SK-N-SH (cell line): ENCODE data around the gene TRRAP.

Experiments
- FOSL2 ChIP-seq: IDR thresholded peaks from 2 replicates; pipeline ENCODE4 v1.4.0; 2012; ENCODE audit warnings: low read depth, mild to moderate bottlenecking, moderate library complexity, borderline replicate concordance
- FOXM1 ChIP-seq: IDR thresholded peaks from 2 replicates; pipeline ENCODE4 v1.4.0; 2012; ENCODE audit warnings: low read depth, mild to moderate bottlenecking
- POLR2AphosphoS5 ChIP-seq: IDR thresholded peaks from 2 replicates; pipeline ENCODE4 v1.6.1; 2012; ENCODE audit warnings: low read depth, low read length
- SIN3A ChIP-seq: IDR thresholded peaks from 2 replicates; pipeline ENCODE4 v1.6.1; 2012; ENCODE audit warnings: low read depth, mild to moderate bottlenecking, low read length, moderate library complexity, borderline replicate concordance
- TCF12 ChIP-seq: IDR thresholded peaks from 2 replicates; pipeline ENCODE4 v1.4.0; 2012
- TF ChIP-seq, protein P1 (sequence below): fragments of 200-600 bp; sonication (generic); IDR thresholded peaks from 2 replicates; pipeline ENCODE4 v1.6.1; 2017; ENCODE audit warnings: antibody characterized with exemption, mild to moderate bottlenecking, moderate library complexity

DNA sequence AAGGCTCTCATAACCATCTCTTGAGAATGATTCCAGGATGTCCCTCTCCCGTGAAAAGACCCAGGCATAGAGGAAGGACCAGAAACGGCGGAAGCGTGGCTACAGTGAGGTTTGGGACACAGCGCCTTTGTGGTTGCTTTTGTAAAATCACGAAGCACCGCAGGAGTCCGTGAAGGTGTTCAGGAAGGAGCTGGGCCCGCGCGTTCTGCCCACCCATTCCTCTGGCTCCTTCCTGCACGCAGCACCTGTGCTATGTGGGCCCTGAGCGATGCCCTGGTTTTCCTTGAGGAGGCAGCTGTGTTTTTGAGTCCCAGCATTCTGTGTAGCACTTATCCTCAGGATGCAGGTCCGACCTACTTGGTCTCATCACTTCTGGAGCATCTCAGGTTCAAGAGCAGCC is 112.8 kb downstream of the TRRAP start:
- TF ChIP-seq TCF12: no peak
- TF ChIP-seq FOSL2: no peak
- TF ChIP-seq SIN3A: no peak
- TF ChIP-seq, protein P1, sequence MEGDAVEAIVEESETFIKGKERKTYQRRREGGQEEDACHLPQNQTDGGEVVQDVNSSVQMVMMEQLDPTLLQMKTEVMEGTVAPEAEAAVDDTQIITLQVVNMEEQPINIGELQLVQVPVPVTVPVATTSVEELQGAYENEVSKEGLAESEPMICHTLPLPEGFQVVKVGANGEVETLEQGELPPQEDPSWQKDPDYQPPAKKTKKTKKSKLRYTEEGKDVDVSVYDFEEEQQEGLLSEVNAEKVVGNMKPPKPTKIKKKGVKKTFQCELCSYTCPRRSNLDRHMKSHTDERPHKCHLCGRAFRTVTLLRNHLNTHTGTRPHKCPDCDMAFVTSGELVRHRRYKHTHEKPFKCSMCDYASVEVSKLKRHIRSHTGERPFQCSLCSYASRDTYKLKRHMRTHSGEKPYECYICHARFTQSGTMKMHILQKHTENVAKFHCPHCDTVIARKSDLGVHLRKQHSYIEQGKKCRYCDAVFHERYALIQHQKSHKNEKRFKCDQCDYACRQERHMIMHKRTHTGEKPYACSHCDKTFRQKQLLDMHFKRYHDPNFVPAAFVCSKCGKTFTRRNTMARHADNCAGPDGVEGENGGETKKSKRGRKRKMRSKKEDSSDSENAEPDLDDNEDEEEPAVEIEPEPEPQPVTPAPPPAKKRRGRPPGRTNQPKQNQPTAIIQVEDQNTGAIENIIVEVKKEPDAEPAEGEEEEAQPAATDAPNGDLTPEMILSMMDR: no peak
- TF ChIP-seq POLR2AphosphoS5: no peak
- no peak for TF ChIP-seq FOXM1
